CD4-positive, alpha-beta T cell (primary cell): ENCODE measurements around the gene ASB7. TPM values are rescaled to one million over a fixed set of nuclear protein-coding genes. Genes with fewer than 3 reads are reported as not detected.

Source experiments
- ATAC-seq: fragments of 200-7000 bp; cut with Tn5 transposase; one replicate; pipeline ENCODE4 v1.10.0; 2022; ENCODE audit warnings: mild to moderate bottlenecking; ENCODE audit not compliant: poor library complexity
- CTCF ChIA-PET: fragments of 350-600 bp; sonication (Branson Sonifier 250); formaldehyde crosslinking; loops from one replicate; lab custom pipeline; 2021; ENCODE audit warnings: antibody characterized with exemption, inconsistent platforms; lab: Charles Lee
- POLR2A ChIA-PET: fragments of 350-600 bp; sonication (Branson Sonifier 250); formaldehyde crosslinking; loops from one replicate; lab custom pipeline; 2021; ENCODE audit warnings: antibody characterized with exemption, inconsistent platforms; lab: Charles Lee
- DNase-seq, 14 experiments: peaks; one replicate each; pipeline ENCODE4 v3.0.0-alpha.2; 2013 to 2020; ENCODE audit warnings: mixed read lengths in 2 of 14
- H3K27ac ChIP-seq, 2 donors: one replicate each; pipeline versions ENCODE4 v1.5.1 to v1.7.0; 2013; ENCODE audit warnings: low read length in 2 of 2, low read depth in 1 of 2, mild to moderate bottlenecking in 1 of 2
- H3K27me3 ChIP-seq, 2 experiments: 1 replicate in 1 of 2; 2 replicates in 1 of 2; pipeline versions ENCODE4 v1.6.1 to v1.7.0; 2013; ENCODE audit warnings: low read length in 2 of 2, control low read depth in 1 of 2, mild to moderate bottlenecking in 1 of 2, moderate library complexity in 1 of 2; ENCODE audit not compliant: insufficient read depth in 2 of 2, control insufficient read depth in 1 of 2
- H3K36me3 ChIP-seq: one replicate; pipeline ENCODE4 v1.6.1; 2013; ENCODE audit warnings: low read length, control low read depth; ENCODE audit not compliant: insufficient read depth
- H3K4me1 ChIP-seq: one replicate; pipeline ENCODE4 v1.6.1; 2013; ENCODE audit warnings: low read length, control low read depth; ENCODE audit not compliant: insufficient read depth
- H3K4me3 ChIP-seq: one replicate; pipeline ENCODE4 v1.5.1; 2013; ENCODE audit warnings: mild to moderate bottlenecking, low read length, moderate library complexity
- H3K9me3 ChIP-seq, 2 experiments: 1 replicate in 1 of 2; 2 replicates in 1 of 2; pipeline versions ENCODE4 v1.6.1 to v1.7.0; 2013; ENCODE audit warnings: low read length in 2 of 2, mild to moderate bottlenecking in 2 of 2, control low read depth in 1 of 2, moderate library complexity in 1 of 2; ENCODE audit not compliant: control insufficient read depth in 1 of 2, insufficient read depth in 1 of 2
- H3K27ac Mint-ChIP-seq: one replicate; pipeline ENCODE4 v1.8.0; 2020; ENCODE audit warnings: mixed read lengths
- H3K27me3 Mint-ChIP-seq: one replicate; pipeline ENCODE4 v1.8.0; 2021; ENCODE audit warnings: mixed read lengths
- H3K36me3 Mint-ChIP-seq: one replicate; pipeline ENCODE4 v1.8.0; 2021; ENCODE audit warnings: low read depth, mixed read lengths
- H3K4me1 Mint-ChIP-seq: one replicate; pipeline ENCODE4 v1.8.0; 2021; ENCODE audit warnings: low read depth, mixed read lengths
- H3K4me3 Mint-ChIP-seq: one replicate; pipeline ENCODE4 v1.8.0; 2020; ENCODE audit warnings: mild to moderate bottlenecking, mixed read lengths
- H3K9me3 Mint-ChIP-seq: one replicate; pipeline ENCODE4 v1.8.0; 2020; ENCODE audit warnings: mixed read lengths
- intact Hi-C, 2 experiments: fragments of 100-400 bp; cut with DNase I in 1 of 2; cut with micrococcal nuclease in 1 of 2; formaldehyde crosslinking; loops; one replicate each; pipeline versions ENCODE4 v1.15.1 to v1.9.0; 2023 to 2025; cut with DNase I, micrococcal nuclease
- total RNA-seq, 174 experiments: library from RNA in 2 of 174; stranded (reverse) in 2 of 174; gene quantifications; one replicate each; pipeline ENCODE4 v1.2.3 and lab custom pipeline; 2021 to 2026
- TF ChIP-seq, protein P1 (sequence below): fragments of 200-600 bp; IDR thresholded peaks from one replicate; pipeline ENCODE4 v1.8.0; 2022; ENCODE audit warnings: antibody characterized with exemption, mild to moderate bottlenecking

Gene ASB7
- total RNA-seq, 2 experiments from 2014 or later, result 14.9 to 16.7 TPM

DNA sequence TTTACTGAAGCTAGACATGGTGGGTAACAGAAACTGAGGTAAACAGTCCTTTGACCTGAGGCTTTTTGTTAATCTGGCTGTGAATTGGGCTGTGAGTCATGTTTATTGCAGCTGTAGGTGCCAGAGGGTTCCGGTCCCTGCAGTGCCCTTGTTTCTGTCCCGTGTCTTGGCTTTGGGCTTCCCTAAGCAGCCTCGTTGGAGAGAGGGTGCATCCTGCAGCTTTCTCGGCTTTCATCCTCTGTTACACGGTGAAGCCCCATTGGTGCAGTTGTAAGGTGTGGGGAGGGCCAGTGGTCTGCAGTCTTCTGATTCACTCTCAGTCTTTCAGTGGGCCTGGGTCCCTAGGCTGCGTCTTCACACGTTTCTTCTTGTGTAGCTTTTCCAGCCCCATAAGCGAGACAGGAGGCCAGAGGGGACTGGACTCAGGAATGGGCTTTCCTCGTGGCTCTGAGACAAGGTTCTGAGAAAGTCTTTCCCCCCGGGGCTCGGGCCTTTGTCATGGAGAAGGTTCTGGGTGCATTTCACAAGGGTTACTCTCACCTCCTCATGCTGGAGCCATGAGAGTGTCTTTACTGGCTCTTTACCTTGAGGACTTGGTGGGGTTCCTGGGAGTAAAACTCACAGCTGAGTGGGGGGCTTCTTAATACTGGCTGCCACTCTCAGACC lies 33.1 kb downstream of the ASB7 start:
- intact Hi-C loops, result no loop called here
- POLR2A ChIA-PET, result no interaction called here
- H3K4me3 Mint-ChIP-seq, result no peak overlapping the region

DNA sequence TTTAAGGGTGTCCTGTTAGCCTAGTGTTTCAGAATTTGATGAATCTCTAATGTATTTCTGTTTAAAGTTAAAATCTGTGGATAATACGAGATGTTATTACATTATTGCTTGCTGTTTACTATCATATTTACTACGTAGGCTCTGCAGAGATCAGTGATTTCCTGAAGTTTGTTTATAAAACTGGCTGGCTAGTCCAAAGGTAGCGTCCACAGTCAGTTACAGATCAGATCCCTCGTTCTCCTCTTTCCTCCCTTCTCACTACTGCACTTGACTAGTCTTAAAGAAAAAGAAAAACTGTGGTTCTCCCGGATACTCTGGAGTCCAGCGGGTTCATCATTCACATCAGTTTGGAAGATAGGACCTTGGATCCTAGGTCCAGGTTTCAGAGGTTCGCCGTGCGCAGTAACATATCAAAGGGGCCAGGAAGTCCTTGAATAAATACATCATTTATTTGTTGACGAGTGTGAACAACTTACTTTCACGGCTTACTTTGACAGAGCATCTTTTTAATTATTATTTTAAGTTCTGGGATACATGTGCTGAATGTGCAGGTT lies 35.9 kb downstream of the ASB7 start:
- DNase-seq, result no peak
- Histone ChIP-seq H3K4me3 (no peak overlapping the region), H3K9me3 (no peaks in the 10 kb centered on the region), H3K4me1 (peaks cover 35% of the 10 kb centered on the region), H3K27me3 (no peaks in the 10 kb centered on the region), H3K36me3 (peaks cover 11% of the 10 kb centered on the region), H3K27ac (no peak overlapping the region)
- no peak for ATAC-seq
- Mint-ChIP-seq H3K27me3 (no peaks in the 10 kb centered on the region), H3K4me3 (no peak overlapping the region), H3K4me1 (peaks cover 76% of the 10 kb centered on the region), H3K9me3 (no peaks in the 10 kb centered on the region), H3K27ac (no peak overlapping the region), H3K36me3 (peaks cover 32% of the 10 kb centered on the region)
- intact Hi-C loops, result no loop called here
- TF ChIP-seq, protein P1, sequence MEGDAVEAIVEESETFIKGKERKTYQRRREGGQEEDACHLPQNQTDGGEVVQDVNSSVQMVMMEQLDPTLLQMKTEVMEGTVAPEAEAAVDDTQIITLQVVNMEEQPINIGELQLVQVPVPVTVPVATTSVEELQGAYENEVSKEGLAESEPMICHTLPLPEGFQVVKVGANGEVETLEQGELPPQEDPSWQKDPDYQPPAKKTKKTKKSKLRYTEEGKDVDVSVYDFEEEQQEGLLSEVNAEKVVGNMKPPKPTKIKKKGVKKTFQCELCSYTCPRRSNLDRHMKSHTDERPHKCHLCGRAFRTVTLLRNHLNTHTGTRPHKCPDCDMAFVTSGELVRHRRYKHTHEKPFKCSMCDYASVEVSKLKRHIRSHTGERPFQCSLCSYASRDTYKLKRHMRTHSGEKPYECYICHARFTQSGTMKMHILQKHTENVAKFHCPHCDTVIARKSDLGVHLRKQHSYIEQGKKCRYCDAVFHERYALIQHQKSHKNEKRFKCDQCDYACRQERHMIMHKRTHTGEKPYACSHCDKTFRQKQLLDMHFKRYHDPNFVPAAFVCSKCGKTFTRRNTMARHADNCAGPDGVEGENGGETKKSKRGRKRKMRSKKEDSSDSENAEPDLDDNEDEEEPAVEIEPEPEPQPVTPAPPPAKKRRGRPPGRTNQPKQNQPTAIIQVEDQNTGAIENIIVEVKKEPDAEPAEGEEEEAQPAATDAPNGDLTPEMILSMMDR, result no peak
- ChIA-PET CTCF (no interaction called here), POLR2A (no interaction called here)

More for the DNA sequence above, 33.1 kb downstream of the ASB7 start:
- ATAC-seq (no peak), DNase-seq (no peak)
- Mint-ChIP-seq H3K36me3 (peaks cover 52% of the 10 kb centered on the region), H3K27ac (no peak overlapping the region), H3K27me3 (no peaks in the 10 kb centered on the region), H3K4me1 (peaks cover 68% of the 10 kb centered on the region), H3K9me3 (no peaks in the 10 kb centered on the region)
- no peaks in the 10 kb centered on the region for H3K9me3 ChIP-seq
- H3K27ac ChIP-seq, result no peak overlapping the region
- no peaks in the 10 kb centered on the region for H3K27me3 ChIP-seq
- CTCF ChIA-PET, result no interaction called here
- H3K36me3 ChIP-seq, result peaks cover 32% of the 10 kb centered on the region
- peaks cover 41% of the 10 kb centered on the region for H3K4me1 ChIP-seq
- H3K4me3 ChIP-seq, result no peak overlapping the region
- TF ChIP-seq, protein P1, result no peak

DNA sequence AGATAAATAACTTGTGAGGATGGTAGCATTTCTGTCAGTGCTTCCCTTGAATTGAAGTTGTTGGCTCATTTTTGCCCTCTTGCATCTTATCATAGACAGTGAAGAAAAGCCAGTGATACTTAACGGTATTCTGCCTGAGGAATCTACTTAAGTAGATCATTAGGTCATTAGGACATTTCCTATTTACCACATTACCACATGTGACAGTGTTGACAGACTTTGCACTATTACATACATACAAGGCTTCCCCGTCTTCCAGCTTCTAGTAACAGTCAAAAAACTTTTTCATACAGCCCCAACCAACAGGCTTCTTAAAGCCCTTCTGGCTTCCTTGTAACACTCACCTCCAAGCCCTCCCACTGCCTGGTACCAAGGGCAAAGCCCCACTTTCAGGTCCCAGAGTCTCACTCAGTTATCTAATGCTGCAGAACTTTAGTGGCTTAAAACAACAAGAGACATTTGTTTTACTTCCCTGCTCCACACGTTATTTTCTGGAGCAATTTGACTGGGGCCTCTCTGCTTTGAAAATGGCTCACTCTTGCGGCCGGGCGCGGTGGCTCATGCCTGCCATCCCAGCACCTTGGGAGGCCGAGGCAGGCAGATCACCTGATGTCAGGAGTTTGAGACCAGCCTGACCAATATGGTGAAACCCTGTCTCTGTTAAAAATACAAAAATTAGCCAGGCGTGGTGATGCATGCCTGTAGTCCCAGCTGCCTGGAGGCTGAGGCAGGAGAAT lies 40.0 kb downstream of the ASB7 start:
- Histone ChIP-seq H3K9me3 (no peaks in the 10 kb centered on the region), H3K27me3 (no peaks in the 10 kb centered on the region), H3K27ac (no peak overlapping the region), H3K4me1 (peaks cover 13% of the 10 kb centered on the region), H3K36me3 (peaks cover 3% of the 10 kb centered on the region), H3K4me3 (no peak overlapping the region)
- Mint-ChIP-seq H3K27me3 (no peaks in the 10 kb centered on the region), H3K4me3 (no peak overlapping the region), H3K36me3 (peaks cover 14% of the 10 kb centered on the region), H3K4me1 (peaks cover 55% of the 10 kb centered on the region), H3K9me3 (no peaks in the 10 kb centered on the region), H3K27ac (peak overlapping the region; percentile 17)
- intact Hi-C loops, result no loop called here
- DNase-seq, result no peak
- ATAC-seq, result no peak
- ChIA-PET CTCF (interaction anchor here (1.1 kb wide), 1 partner anchor 365 kb away, joined by 3 read pairs; no protein-coding TSS in a partner anchor), POLR2A (no interaction called here)
- TF ChIP-seq, protein P1, result no peak
